ENCODE measurements around the gene ITPR3. TPM values are rescaled to one million over a fixed set of nuclear protein-coding genes. Genes with fewer than 3 reads are reported as not detected.

ITPR3 gene
- total RNA-seq, 1 donor from 2014 or later = 17.7 TPM

DNA sequence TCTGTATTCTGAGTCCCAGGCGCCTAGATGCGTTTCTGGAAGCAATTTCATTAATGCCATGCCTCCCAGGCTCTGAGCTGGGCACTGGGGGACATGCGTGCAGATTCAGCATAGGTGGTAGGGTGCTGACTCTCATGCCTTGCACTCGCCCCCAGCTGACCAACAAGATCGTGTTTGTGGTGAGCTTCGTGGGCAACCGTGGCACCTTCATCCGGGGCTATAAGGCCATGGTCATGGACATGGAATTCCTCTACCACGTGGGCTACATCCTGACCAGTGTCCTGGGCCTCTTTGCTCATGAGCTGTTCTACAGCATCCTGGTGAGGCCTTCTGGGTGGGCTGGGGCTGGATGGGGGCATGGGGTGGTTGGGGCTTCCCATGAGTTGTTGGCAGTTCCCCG, 68.8 kb downstream of the ITPR3 start:
- Mint-ChIP-seq H3K9me3 (ENCODE audit: unreplicated experiment) (no peaks in the 10 kb centered on the region), H3K4me3 (ENCODE audit: unreplicated experiment) (no peak overlapping the region), H3K27me3 (ENCODE audit: low read depth, unreplicated experiment) (no peaks in the 10 kb centered on the region), H3K4me1 (ENCODE audit: low read depth, unreplicated experiment) (peaks cover 18% of the 10 kb centered on the region), H3K27ac (ENCODE audit: unreplicated experiment) (no peak overlapping the region), H3K36me3 (ENCODE audit: low read depth, unreplicated experiment) (peaks cover 28% of the 10 kb centered on the region)
- Histone ChIP-seq H3K4me1 (ENCODE audit: insufficient read depth, low read length) (peaks cover 27% of the 10 kb centered on the region), H4K20me1 (ENCODE audit: insufficient read depth, low read length) (no peaks in the 10 kb centered on the region), H3K4me2 (ENCODE audit: low read length) (no peak overlapping the region), H3K27ac (ENCODE audit: low read depth, low read length) (no peak overlapping the region), H3K4me3 (ENCODE audit: insufficient read depth, low read depth, low read length) (no peak overlapping the region), H3K9me3 (ENCODE audit: insufficient read depth, low read depth, low read length) (no peaks in the 10 kb centered on the region), H3K36me3 (ENCODE audit: insufficient read depth, low read length) (no peaks in the 10 kb centered on the region), H2AFZ (ENCODE audit: low read depth, low read length) (no peak overlapping the region), H3K27me3 (ENCODE audit: insufficient read depth, low read length) (no peaks in the 10 kb centered on the region), H3K79me2 (ENCODE audit: insufficient read depth, low read length) (no peaks in the 10 kb centered on the region), H3K9ac (ENCODE audit: low read length) (no peak overlapping the region)
- DNase-seq (ENCODE audit: low read depth) (no peak), FAIRE-seq (no peak)
- no peak for TF ChIP-seq EZH2 (IDR thresholded peaks at IDR 0.05; ENCODE audit: insufficient read depth, low read length)
- TF ChIP-seq, protein P1, sequence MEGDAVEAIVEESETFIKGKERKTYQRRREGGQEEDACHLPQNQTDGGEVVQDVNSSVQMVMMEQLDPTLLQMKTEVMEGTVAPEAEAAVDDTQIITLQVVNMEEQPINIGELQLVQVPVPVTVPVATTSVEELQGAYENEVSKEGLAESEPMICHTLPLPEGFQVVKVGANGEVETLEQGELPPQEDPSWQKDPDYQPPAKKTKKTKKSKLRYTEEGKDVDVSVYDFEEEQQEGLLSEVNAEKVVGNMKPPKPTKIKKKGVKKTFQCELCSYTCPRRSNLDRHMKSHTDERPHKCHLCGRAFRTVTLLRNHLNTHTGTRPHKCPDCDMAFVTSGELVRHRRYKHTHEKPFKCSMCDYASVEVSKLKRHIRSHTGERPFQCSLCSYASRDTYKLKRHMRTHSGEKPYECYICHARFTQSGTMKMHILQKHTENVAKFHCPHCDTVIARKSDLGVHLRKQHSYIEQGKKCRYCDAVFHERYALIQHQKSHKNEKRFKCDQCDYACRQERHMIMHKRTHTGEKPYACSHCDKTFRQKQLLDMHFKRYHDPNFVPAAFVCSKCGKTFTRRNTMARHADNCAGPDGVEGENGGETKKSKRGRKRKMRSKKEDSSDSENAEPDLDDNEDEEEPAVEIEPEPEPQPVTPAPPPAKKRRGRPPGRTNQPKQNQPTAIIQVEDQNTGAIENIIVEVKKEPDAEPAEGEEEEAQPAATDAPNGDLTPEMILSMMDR (IDR thresholded peaks at IDR 0.05; ENCODE audit: insufficient read depth, low read depth, low read length) = no peak

DNA sequence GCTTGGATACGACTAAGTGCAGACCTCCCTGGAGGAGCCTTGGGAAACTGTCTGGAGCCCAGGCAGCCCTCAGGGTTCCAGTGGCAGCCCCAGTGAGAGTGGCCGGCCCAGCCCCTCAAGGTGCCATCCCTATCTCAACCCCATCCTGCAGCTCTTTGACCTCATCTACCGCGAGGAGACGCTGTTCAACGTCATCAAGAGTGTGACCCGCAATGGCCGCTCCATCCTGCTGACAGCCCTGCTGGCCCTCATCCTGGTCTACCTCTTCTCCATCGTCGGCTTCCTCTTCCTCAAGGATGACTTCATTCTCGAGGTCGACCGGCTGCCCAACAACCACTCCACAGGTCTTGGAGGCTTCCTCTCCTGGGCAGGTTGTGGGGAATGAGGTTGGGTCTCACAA, 69.6 kb downstream of the ITPR3 start:
- Histone ChIP-seq H2AFZ (ENCODE audit: low read depth, low read length) (no peak overlapping the region), H3K36me3 (ENCODE audit: insufficient read depth, low read length) (no peaks in the 10 kb centered on the region), H3K4me2 (ENCODE audit: low read length) (no peak overlapping the region), H4K20me1 (ENCODE audit: insufficient read depth, low read length) (no peaks in the 10 kb centered on the region), H3K27ac (ENCODE audit: low read depth, low read length) (no peak overlapping the region), H3K79me2 (ENCODE audit: insufficient read depth, low read length) (no peaks in the 10 kb centered on the region), H3K27me3 (ENCODE audit: insufficient read depth, low read length) (no peaks in the 10 kb centered on the region), H3K4me3 (ENCODE audit: insufficient read depth, low read depth, low read length) (no peak overlapping the region), H3K9me3 (ENCODE audit: insufficient read depth, low read depth, low read length) (no peaks in the 10 kb centered on the region), H3K9ac (ENCODE audit: low read length) (no peak overlapping the region), H3K4me1 (ENCODE audit: insufficient read depth, low read length) (peaks cover 36% of the 10 kb centered on the region)
- Mint-ChIP-seq H3K27ac (ENCODE audit: unreplicated experiment) (no peak overlapping the region), H3K4me3 (ENCODE audit: unreplicated experiment) (no peak overlapping the region), H3K4me1 (ENCODE audit: low read depth, unreplicated experiment) (peaks cover 18% of the 10 kb centered on the region), H3K36me3 (ENCODE audit: low read depth, unreplicated experiment) (peaks cover 25% of the 10 kb centered on the region), H3K27me3 (ENCODE audit: low read depth, unreplicated experiment) (no peaks in the 10 kb centered on the region), H3K9me3 (ENCODE audit: unreplicated experiment) (no peaks in the 10 kb centered on the region)
- no peak for DNase-seq (ENCODE audit: low read depth)
- FAIRE-seq = no peak
- TF ChIP-seq, protein P1 (IDR thresholded peaks at IDR 0.05; ENCODE audit: insufficient read depth, low read depth, low read length) = no peak
- TF ChIP-seq EZH2 (IDR thresholded peaks at IDR 0.05; ENCODE audit: insufficient read depth, low read length) = no peak

DNA sequence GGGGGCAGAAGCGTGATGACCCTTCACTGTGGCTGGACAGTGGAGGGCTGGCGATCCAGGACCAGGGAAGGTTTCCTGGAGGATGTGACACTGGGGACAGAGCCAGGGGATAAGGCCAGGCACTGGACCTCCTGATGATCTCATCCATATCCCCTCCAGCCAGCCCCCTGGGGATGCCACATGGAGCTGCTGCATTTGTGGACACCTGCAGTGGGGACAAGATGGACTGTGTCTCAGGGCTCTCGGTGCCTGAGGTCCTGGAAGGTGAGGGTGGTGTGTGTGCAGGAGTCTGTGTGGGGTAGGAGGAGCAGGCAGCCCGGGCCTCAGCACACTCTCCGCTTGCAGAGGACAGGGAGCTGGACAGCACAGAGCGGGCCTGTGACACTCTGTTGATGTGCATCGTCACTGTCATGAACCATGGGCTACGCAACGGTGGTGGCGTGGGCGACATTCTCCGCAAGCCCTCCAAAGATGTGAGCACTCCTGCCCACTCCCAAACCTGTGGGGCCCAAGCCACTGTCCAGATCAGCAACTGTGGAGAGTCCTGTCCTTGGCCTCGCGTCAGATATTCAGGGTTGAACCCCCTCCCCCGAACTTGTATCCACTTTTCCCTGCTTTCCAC, 70.4 kb downstream of the ITPR3 start:
- Histone ChIP-seq H3K79me2 (ENCODE audit: insufficient read depth, low read length) (no peaks in the 10 kb centered on the region), H4K20me1 (ENCODE audit: insufficient read depth, low read length) (no peaks in the 10 kb centered on the region), H3K36me3 (ENCODE audit: insufficient read depth, low read length) (no peaks in the 10 kb centered on the region), H3K4me2 (ENCODE audit: low read length) (peak overlapping the region; percentile 25), H2AFZ (ENCODE audit: low read depth, low read length) (no peak overlapping the region), H3K4me3 (ENCODE audit: insufficient read depth, low read depth, low read length) (no peak overlapping the region), H3K9me3 (ENCODE audit: insufficient read depth, low read depth, low read length) (no peaks in the 10 kb centered on the region), H3K27ac (ENCODE audit: low read depth, low read length) (no peak overlapping the region), H3K4me1 (ENCODE audit: insufficient read depth, low read length) (peaks cover 38% of the 10 kb centered on the region), H3K27me3 (ENCODE audit: insufficient read depth, low read length) (no peaks in the 10 kb centered on the region), H3K9ac (ENCODE audit: low read length) (no peak overlapping the region)
- H3K4me3 Mint-ChIP-seq (ENCODE audit: unreplicated experiment) = no peak overlapping the region
- H3K4me1 Mint-ChIP-seq (ENCODE audit: low read depth, unreplicated experiment) = peaks cover 18% of the 10 kb centered on the region
- no peaks in the 10 kb centered on the region for H3K9me3 Mint-ChIP-seq (ENCODE audit: unreplicated experiment)
- H3K27me3 Mint-ChIP-seq (ENCODE audit: low read depth, unreplicated experiment) = no peaks in the 10 kb centered on the region
- H3K27ac Mint-ChIP-seq (ENCODE audit: unreplicated experiment) = no peak overlapping the region
- FAIRE-seq = no peak
- no peak for TF ChIP-seq EZH2 (IDR thresholded peaks at IDR 0.05; ENCODE audit: insufficient read depth, low read length)
- TF ChIP-seq, protein P1 (IDR thresholded peaks at IDR 0.05; ENCODE audit: insufficient read depth, low read depth, low read length) = no peak
- no peak for DNase-seq (ENCODE audit: low read depth)
- peaks cover 22% of the 10 kb centered on the region for H3K36me3 Mint-ChIP-seq (ENCODE audit: low read depth, unreplicated experiment)
